ENCODE data around the gene DDI2.

DDI2 gene

DNA sequence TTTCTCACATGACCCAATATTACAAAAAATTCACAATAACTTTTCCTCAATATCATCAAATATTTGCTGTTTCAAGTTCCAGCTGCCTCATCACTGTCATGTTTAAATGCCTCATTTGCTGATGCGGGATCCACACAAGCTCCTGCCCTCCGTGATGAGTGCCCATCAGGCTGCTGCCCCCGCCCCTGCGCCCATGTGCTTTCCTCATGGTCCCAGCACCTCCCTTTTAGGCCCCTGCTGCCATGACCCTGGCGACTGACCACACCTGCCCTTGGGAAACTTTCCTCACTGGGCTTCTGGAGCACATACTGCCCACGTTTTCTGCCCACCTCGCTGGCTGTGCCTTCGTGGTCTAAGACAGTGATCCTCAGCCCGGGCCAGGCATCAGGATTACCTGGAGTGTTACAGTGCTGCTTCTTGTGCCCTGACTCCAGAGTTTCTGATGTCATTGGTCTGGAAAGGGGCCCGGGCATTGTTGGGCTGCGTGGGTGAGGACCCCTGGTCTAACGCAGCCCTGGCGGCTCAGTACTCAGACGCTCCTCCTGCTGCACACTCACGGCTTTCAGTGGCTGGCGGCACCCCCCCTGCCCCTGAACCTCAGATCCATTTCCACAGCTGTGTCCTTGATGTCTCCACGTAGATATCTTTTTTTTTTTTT lies 87.4 kb downstream of the DDI2 start:
- no peak for DNase-seq

DNA sequence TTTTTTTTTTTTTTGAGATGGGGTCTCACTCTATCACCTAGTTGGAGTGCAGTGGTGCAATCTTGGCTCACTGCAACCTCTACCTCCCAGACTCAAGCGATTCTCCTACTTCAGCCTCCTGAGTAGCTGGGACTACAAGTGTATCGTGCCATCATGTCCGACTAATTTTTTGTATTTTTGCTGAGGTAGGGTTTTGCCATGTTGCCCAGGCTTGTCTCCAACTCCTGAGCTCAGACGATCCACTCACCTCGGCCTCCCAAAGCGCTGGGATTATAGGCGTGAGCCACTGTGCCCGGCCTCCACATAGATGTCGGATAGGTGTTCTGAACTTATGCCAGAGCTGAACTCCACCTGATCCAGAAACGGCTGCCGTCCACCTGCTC lies 87.9 kb downstream of the DDI2 start:
- DNase-seq = no peak

DNA sequence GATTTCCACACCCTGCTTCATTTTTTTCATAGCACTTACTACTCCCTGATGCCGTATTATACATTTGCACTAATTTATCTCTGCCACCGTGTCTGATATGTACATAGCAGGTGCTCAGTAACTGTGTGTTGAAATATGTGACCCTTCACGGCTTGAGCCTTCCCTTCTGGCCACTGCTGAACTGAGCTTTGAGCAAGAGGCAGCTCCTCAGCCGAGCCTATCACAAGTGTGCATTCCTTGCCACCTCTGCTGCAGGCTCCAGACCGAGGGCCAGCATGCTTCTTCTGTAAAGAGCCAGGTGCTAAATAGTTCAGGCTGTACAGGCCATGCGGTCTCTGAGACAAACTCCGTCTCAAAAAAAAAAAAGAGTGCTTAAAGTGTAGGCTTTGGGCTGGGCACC lies 89.5 kb downstream of the DDI2 start:
- DNase-seq = no peak

- DNase-seq = no peak
These were observed 90.1 kb downstream of the DDI2 start for GRCh38 chr1:15707239-15707925.

- DNase-seq = no peak
These were observed 91.4 kb downstream of the DDI2 start for GRCh38 chr1:15708486-15709137.

DNA sequence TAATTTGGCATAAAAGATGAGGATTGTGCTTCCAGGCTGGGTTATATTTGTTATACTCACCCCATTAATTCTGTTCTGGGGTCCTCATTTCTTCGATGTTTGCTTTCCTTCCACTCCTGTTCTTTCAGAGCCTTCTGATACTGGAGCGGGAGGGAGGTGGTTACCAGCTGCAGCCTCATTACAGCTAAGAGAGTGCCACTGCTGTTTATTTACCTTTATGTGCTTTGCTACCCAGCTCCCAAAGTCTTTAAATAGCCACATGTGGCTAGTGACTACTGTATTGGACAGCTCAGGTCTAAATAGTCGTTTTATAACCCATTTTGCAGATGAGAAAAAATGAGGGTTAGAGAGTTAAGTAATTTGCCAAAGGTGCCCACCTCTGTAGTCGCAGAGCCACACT lies 92.0 kb downstream of the DDI2 start:
- no peak for DNase-seq

- no peak for DNase-seq
These were observed 94.9 kb downstream of the DDI2 start for GRCh38 chr1:15712168-15712567.

DNA sequence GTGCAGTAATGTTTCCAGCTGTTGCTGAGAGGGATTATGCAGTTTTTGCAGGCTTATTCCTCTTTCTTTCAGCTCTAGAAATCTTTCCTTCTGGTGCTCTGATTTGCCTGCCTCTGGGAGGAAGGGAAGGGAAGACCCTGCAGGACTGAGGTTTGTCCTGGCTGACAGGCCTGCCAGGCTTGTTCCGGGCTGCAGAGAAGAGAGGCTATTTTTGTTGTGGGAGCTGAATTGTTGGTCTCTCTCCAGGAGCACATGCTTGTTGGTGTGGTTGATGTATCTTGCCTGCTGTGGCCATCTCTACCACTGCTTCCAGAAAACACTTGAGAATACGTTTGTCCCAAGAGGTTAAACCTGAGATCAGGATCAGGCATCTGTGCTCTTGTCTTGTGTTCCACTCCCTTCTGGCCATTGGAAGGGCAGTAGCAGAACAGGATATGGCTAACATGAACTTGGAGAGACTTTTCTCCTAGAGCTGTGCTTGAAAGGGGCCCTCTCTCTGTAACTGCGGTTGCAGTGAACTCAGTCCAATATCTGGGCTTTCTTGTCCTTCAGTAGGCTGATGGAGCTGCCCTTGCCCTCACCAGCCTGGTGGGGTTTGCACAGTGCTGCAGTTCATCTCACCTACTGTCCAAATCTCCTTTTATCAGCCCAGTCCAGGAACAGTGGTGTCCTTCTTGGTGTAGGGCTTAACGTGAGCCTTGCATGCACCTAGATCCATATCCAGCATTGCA lies 97.3 kb downstream of the DDI2 start:
- no peak for DNase-seq

- DNase-seq = no peak
These were observed 100.3 kb downstream of the DDI2 start for GRCh38 chr1:15717418-15718125.

DNA sequence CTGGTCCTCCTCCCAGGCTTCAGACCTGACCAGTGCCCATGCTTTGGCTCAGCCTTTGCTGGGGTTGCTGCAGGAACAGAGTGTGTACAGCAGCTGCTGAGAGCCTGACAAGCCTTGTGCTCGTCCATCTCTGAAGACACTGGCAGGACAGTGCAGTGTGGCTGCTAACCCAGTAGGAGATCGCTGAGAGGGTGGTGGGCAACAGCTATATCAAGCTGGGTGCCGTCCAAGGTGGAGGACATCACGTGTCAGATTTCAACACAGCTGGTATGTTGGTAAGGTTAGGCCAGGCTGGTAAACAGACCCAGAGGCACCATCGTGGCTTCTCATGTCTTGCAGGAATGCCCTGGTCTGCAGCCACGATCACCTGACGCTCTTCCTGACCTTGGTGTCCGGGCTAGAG lies 100.9 kb downstream of the DDI2 start:
- DNase-seq = no peak

Data from CD4-positive, alpha-beta T cell treated with Interleukin-4 for 4 hours (primary cell).